Activated B cell treated with CpG ODN at 0.5 μM for 24 hours (primary cell): ENCODE measurements around the gene TRMT1. TPM values are rescaled to one million over a fixed set of nuclear protein-coding genes. Genes with fewer than 3 reads are reported as not detected.

Source experiments
- ATAC-seq: fragments of 200-7000 bp; cut with Tn5 transposase; one replicate; pipeline ENCODE4 v1.10.0; 2021; ENCODE audit warnings: low read depth, mild to moderate bottlenecking, moderate library complexity
- CTCF ChIA-PET: fragments of 350-600 bp; sonication (Branson Sonifier 250); formaldehyde crosslinking; loops from one replicate; lab custom pipeline; 2021; ENCODE audit warnings: antibody characterized with exemption; lab: Charles Lee
- POLR2A ChIA-PET: fragments of 350-600 bp; sonication (Branson Sonifier 250); formaldehyde crosslinking; loops from one replicate; lab custom pipeline; 2021; ENCODE audit warnings: antibody characterized with exemption; lab: Charles Lee
- DNase-seq: peaks from one replicate; pipeline ENCODE4 v3.0.0; 2022
- H3K27ac Mint-ChIP-seq: one replicate; pipeline ENCODE4 v1.8.0; 2020; ENCODE audit warnings: mixed read lengths
- H3K27me3 Mint-ChIP-seq: one replicate; pipeline ENCODE4 v1.8.0; 2021; ENCODE audit warnings: mixed read lengths
- H3K36me3 Mint-ChIP-seq: one replicate; pipeline ENCODE4 v1.8.0; 2021; ENCODE audit warnings: low read depth, mixed read lengths
- H3K4me1 Mint-ChIP-seq: one replicate; pipeline ENCODE4 v1.8.0; 2021; ENCODE audit warnings: mixed read lengths
- H3K4me3 Mint-ChIP-seq: one replicate; pipeline ENCODE4 v1.8.0; 2020; ENCODE audit warnings: mild to moderate bottlenecking, mixed read lengths
- H3K9me3 Mint-ChIP-seq: one replicate; pipeline ENCODE4 v1.8.0; 2020; ENCODE audit warnings: mixed read lengths
- CTCF ChIP-seq: fragments of 200-600 bp; IDR thresholded peaks from one replicate; pipeline ENCODE4 v1.8.0; 2022; ENCODE audit warnings: antibody characterized with exemption, mild to moderate bottlenecking
- intact Hi-C: fragments of 100-400 bp; cut with micrococcal nuclease; formaldehyde crosslinking; loops from one replicate; pipeline ENCODE4 v1.15.1; 2024
- total RNA-seq: library from RNA; stranded (reverse); gene quantifications from 2 replicates; pipeline ENCODE4 v1.2.3, GENCODE V29; 2022

TRMT1 gene
- total RNA-seq, 1 donor from 2014 or later: 113 TPM

GRCh38 chr19:13057147-13057572 is 59.4 kb downstream of the TRMT1 start:
- no peak overlapping the region for H3K4me3 Mint-ChIP-seq

GRCh38 chr19:13056052-13056660 is 60.4 kb downstream of the TRMT1 start:
- no peaks in the 10 kb centered on the region for H3K9me3 Mint-ChIP-seq
- intact Hi-C loops: no loop called here
- no peak overlapping the region for H3K4me3 Mint-ChIP-seq
- DNase-seq (no peak), ATAC-seq (no peak)
- H3K27me3 Mint-ChIP-seq: peaks cover 16% of the 10 kb centered on the region
- H3K4me1 Mint-ChIP-seq: peaks cover 7% of the 10 kb centered on the region
- ChIA-PET CTCF (no interaction called here), POLR2A (no interaction called here)
- TF ChIP-seq CTCF: no peak
- H3K36me3 Mint-ChIP-seq: no peaks in the 10 kb centered on the region
- no peak overlapping the region for H3K27ac Mint-ChIP-seq

More at GRCh38 chr19:13057147-13057572, 59.4 kb downstream of the TRMT1 start:
- intact Hi-C loops: no loop called here
- no peak for TF ChIP-seq CTCF
- ChIA-PET CTCF (interaction anchor here (1.9 to 6.4 kb wide), 2 partner anchors 79 to 92 kb away, joined by 5 to 78 read pairs; no protein-coding TSS in a partner anchor), POLR2A (no interaction called here)
- H3K9me3 Mint-ChIP-seq: no peaks in the 10 kb centered on the region
- no peak for DNase-seq
- H3K27ac Mint-ChIP-seq: no peak overlapping the region
- no peaks in the 10 kb centered on the region for H3K36me3 Mint-ChIP-seq
- no peak for ATAC-seq
- H3K4me1 Mint-ChIP-seq: peaks cover 5% of the 10 kb centered on the region
- peaks cover 16% of the 10 kb centered on the region for H3K27me3 Mint-ChIP-seq

- no peak overlapping the region for H3K27ac Mint-ChIP-seq
- intact Hi-C loops: no loop called here
- peaks cover 5% of the 10 kb centered on the region for H3K4me1 Mint-ChIP-seq
- H3K27me3 Mint-ChIP-seq: peaks cover 18% of the 10 kb centered on the region
- CTCF ChIA-PET: no interaction called here
- POLR2A ChIA-PET: no interaction called here
- no peaks in the 10 kb centered on the region for H3K36me3 Mint-ChIP-seq
- no peak for TF ChIP-seq CTCF
- no peak overlapping the region for H3K4me3 Mint-ChIP-seq
- no peak for DNase-seq
- no peak for ATAC-seq
- no peaks in the 10 kb centered on the region for H3K9me3 Mint-ChIP-seq
Observed at GRCh38 chr19:13055213-13056051, 61.1 kb downstream of the TRMT1 start.

Other genes with a start within 250 kb of the TRMT1 start
- gene DNASE2, start 235.3 kb downstream of the TRMT1 start, total RNA-seq: 26.5 and 27.2 TPM in 2 replicates
- 0.12 TPM in 1 of 2 replicates, not detected in the other for gene KLF1, start 229.5 kb downstream of the TRMT1 start, total RNA-seq
- 62.3 and 73.9 TPM in 2 replicates for gene GCDH, start 225.6 kb downstream of the TRMT1 start, total RNA-seq
- gene SYCE2, start 197.4 kb downstream of the TRMT1 start, total RNA-seq: 0.49 TPM in 1 of 2 replicates, not detected in the other
- 76.1 and 76.8 TPM in 2 replicates for gene FARSA, start 183.0 kb downstream of the TRMT1 start, total RNA-seq
- 721 and 802 TPM in 2 replicates for gene CALR, start 178.1 kb downstream of the TRMT1 start, total RNA-seq
- gene RAD23A, start 170.9 kb downstream of the TRMT1 start, total RNA-seq: 106 and 112 TPM in 2 replicates
- gene GADD45GIP1, start 159.5 kb downstream of the TRMT1 start, total RNA-seq: 16.7 and 19.6 TPM in 2 replicates
- gene DAND5, start 147.2 kb downstream of the TRMT1 start, total RNA-seq: not detected in 2 replicates
- 2.6 and 2.7 TPM in 2 replicates for gene NFIX, start 121.3 kb downstream of the TRMT1 start, total RNA-seq
- 67.1 and 74.8 TPM in 2 replicates for gene LYL1, start 13.9 kb downstream of the TRMT1 start, total RNA-seq
- 62.1 and 68.8 TPM in 2 replicates for gene NACC1, start 1.5 kb upstream of the TRMT1 start, total RNA-seq
- gene STX10, start 33.6 kb upstream of the TRMT1 start, total RNA-seq: 41.7 and 43.6 TPM in 2 replicates
- gene IER2, start 33.7 kb upstream of the TRMT1 start, total RNA-seq: 116 and 119 TPM in 2 replicates